ENCODE measurements around the gene NDUFV2.
"Not testable (repeated sequence)": the region's sequence is repeated elsewhere in the genome, so short reads cannot be mapped to it uniquely, and the experiment has no call there.

- not testable (repeated sequence) for TF ChIP-seq CTCF (conservative IDR thresholded peaks at IDR 0.05); EZH2 (IDR thresholded peaks at IDR 0.05; ENCODE audit: low read depth)
Observed at GRCh38 chr18:9088727-9089126, 13.8 kb upstream of the NDUFV2 start.

Measured in PC-9 (cell line).